ENCODE measurements around the gene PADI4.
"Not testable (repeated sequence)": the region's sequence is repeated elsewhere in the genome, so short reads cannot be mapped to it uniquely, and the experiment has no call there.

PADI4 gene

DNA sequence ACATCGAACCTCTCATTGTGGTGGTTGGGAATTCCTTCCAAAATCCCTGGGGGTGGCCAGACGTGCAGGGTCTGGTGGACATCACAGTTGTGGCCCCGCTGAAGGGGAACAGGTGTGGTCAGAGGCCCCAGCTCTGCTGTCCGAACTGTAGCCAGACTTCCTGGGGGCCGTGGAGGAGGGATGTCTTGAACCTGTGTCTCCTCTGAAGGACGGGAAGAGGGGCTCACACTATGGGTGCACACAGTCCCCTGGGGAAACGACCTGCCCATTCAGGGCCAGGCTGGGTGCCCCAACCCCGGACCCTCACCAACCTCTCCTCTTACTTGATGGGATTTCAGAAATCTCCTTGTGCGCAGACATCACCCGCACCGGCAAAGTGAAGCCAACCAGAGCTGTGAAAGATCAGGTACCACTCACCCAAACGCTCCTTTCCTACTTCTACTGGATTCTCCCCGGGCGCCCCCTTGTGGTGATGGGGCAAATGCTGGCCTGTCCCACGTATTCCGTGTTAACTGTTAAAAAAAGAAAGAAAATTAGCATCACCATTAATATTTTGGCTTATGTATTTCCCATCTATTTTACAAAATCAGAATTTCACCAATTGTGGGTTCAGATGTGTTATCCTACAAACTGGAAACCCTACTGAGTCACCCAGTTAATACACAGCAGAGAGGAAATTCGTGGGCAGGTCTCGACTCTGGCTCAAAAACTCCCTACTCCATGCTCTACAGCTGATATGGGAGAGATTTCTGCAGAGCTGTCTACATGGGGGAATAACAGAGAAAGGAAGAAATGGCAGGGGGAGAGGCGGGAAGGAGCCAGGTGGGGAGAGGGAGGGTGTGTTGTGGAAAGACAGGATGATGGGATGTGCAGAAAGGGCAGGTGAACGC lies 28.1 kb downstream of the PADI4 start:
- Histone ChIP-seq H3K9ac (ENCODE audit: low read length) (no peak overlapping the region), H3K27me3 (ENCODE audit: control insufficient read depth, insufficient read depth, low read length) (no peaks in the 10 kb centered on the region; the same call in 1 of the 2 replicates), H3K4me3 (ENCODE audit: low read depth, low read length) (no peak overlapping the region), H3K36me3 (ENCODE audit: control insufficient read depth, insufficient read depth, low read length) (no peaks in the 10 kb centered on the region), H3K9me3 (ENCODE audit: control insufficient read depth, insufficient read depth, low read depth, low read length) (no peaks in the 10 kb centered on the region), H3K4me1 (ENCODE audit: control insufficient read depth, insufficient read depth, low read length) (no peaks in the 10 kb centered on the region), H3K27ac (ENCODE audit: low read depth, low read length) (no peak overlapping the region)

DNA sequence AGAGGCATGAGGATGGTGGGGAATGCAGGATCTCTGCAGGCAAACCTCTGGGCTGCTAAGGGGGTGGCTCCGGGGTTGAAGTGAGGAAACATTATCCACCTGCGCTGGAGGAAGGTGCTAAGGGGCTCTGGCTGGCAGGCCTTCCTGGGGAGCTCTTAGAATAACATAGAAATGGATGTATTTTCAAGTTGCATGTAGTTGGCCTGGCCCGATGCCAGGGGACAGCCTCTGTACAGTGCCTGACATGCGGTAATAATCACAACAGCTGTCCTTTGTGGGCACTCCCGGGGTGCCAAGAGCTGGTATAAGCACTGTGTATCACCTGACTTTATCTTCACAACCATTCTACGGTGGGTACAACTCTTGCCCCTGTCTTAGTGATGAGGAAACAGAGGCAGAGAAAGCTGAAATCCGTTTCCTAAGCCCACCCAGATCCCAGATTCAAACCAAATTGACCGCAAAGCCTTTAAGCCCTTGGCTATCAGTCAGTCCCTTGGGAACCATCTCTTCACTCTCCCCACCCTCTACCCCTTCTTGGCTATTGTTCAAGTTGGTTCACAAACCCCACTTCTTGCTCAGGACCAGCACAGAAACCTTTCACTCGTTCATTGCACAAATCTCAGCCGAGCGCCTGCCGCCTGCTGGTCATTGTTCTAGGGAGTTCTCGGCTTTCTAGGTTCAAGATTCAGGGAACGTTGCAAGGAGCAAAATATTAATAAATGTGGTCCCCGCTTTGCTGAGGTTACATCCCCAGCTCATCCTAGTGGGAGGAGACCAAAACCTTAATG lies 30.9 kb downstream of the PADI4 start:
- H3K9me3 ChIP-seq (ENCODE audit: control insufficient read depth, insufficient read depth, low read depth, low read length): 0 out of 2 replicates have a peak, but pooled peaks cover 6% of the 10 kb centered on the region
- no peak overlapping the region for H3K9ac ChIP-seq (ENCODE audit: low read length)
- H3K27ac ChIP-seq (ENCODE audit: low read depth, low read length): no peak overlapping the region

DNA sequence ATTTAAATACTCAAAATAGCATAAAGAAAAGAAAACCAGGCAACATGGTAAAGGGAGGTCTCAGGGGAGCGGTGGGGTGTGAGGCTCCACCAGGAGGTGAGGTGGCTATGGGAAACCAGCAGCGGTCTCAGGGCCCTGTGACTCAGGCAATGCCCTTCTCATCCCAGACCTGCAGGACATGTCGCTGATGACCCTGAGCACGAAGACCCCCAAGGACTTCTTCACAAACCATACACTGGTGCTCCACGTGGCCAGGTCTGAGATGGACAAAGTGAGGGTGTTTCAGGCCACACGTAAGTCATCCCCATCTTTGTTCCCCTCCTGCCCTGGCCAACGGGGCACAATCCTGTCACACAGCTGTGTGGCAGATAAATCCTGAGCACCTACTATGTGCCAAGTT lies 31.5 kb downstream of the PADI4 start:
- Histone ChIP-seq H3K9ac (ENCODE audit: low read length) (no peak overlapping the region), H3K4me3 (ENCODE audit: low read depth, low read length) (no peak overlapping the region), H3K27me3 (ENCODE audit: control insufficient read depth, insufficient read depth, low read length) (no peaks in the 10 kb centered on the region; the same call in 1 of the 2 replicates), H3K9me3 (ENCODE audit: control insufficient read depth, insufficient read depth, low read depth, low read length) (0 out of 2 replicates have a peak, but pooled peaks cover 6% of the 10 kb centered on the region), H3K27ac (ENCODE audit: low read depth, low read length) (no peak overlapping the region), H3K4me1 (ENCODE audit: control insufficient read depth, insufficient read depth, low read length) (no peaks in the 10 kb centered on the region), H3K36me3 (ENCODE audit: control insufficient read depth, insufficient read depth, low read length) (no peaks in the 10 kb centered on the region)

More for the DNA sequence above, 30.9 kb downstream of the PADI4 start:
- no peaks in the 10 kb centered on the region; the same call in 1 of the 2 replicates for H3K27me3 ChIP-seq (ENCODE audit: control insufficient read depth, insufficient read depth, low read length)
- H3K4me3 ChIP-seq (ENCODE audit: low read depth, low read length): no peak overlapping the region
- H3K4me1 ChIP-seq (ENCODE audit: control insufficient read depth, insufficient read depth, low read length): no peaks in the 10 kb centered on the region
- no peaks in the 10 kb centered on the region for H3K36me3 ChIP-seq (ENCODE audit: control insufficient read depth, insufficient read depth, low read length)

DNA sequence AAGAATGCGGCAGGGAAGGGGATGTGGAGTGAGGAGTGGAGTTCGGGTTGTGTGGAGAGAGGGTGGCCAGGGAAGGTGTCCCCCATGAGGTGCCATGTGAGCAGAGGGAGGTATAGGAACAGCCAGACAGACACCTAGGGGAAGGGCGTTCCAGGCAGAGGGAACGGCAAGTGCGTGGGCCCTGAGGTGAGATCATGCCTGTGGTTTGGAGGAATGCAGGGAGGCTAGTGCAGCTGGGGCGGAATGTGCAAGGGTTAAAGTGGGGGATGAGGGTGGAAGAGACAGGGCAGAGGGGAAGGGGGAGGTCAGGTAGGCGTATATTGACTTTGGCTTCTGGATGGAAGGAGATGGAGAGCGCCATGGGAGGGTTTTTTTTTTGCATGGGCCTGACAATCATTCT lies 32.4 kb downstream of the PADI4 start:
- Histone ChIP-seq H3K36me3 (ENCODE audit: control insufficient read depth, insufficient read depth, low read length) (no peaks in the 10 kb centered on the region), H3K4me1 (ENCODE audit: control insufficient read depth, insufficient read depth, low read length) (no peaks in the 10 kb centered on the region), H3K9ac (ENCODE audit: low read length) (no peak overlapping the region), H3K9me3 (ENCODE audit: control insufficient read depth, insufficient read depth, low read depth, low read length) (0 out of 2 replicates have a peak, but pooled peaks cover 6% of the 10 kb centered on the region), H3K4me3 (ENCODE audit: low read depth, low read length) (no peak overlapping the region), H3K27me3 (ENCODE audit: control insufficient read depth, insufficient read depth, low read length) (no peaks in the 10 kb centered on the region; the same call in 1 of the 2 replicates), H3K27ac (ENCODE audit: low read depth, low read length) (no peak overlapping the region)

DNA sequence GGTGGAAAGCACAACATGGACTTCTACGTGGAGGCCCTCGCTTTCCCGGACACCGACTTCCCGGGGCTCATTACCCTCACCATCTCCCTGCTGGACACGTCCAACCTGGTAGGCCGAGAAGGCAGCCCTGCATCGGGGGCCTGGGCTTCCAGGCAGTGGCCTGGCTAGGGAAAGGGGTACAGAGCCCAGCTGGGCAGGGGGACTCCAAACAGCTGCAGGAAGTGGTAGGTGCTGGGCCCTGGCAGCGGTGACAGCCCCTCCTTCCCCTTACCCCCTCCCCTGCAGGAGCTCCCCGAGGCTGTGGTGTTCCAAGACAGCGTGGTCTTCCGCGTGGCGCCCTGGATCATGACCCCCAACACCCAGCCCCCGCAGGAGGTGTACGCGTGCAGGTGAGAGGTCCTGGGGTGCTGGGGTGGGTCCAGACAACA lies 34.0 kb downstream of the PADI4 start:
- H3K27me3 ChIP-seq (ENCODE audit: control insufficient read depth, insufficient read depth, low read length): no peaks in the 10 kb centered on the region
- no peak overlapping the region for H3K9ac ChIP-seq (ENCODE audit: low read length)
- H3K9me3 ChIP-seq (ENCODE audit: control insufficient read depth, insufficient read depth, low read depth, low read length): peaks cover 9% of the 10 kb centered on the region; the same call in 1 of the 2 replicates
- H3K4me1 ChIP-seq (ENCODE audit: control insufficient read depth, insufficient read depth, low read length): no peaks in the 10 kb centered on the region
- H3K36me3 ChIP-seq (ENCODE audit: control insufficient read depth, insufficient read depth, low read length): no peaks in the 10 kb centered on the region
- no peak overlapping the region for H3K4me3 ChIP-seq (ENCODE audit: low read depth, low read length)
- no peak overlapping the region for H3K27ac ChIP-seq (ENCODE audit: low read depth, low read length)

DNA sequence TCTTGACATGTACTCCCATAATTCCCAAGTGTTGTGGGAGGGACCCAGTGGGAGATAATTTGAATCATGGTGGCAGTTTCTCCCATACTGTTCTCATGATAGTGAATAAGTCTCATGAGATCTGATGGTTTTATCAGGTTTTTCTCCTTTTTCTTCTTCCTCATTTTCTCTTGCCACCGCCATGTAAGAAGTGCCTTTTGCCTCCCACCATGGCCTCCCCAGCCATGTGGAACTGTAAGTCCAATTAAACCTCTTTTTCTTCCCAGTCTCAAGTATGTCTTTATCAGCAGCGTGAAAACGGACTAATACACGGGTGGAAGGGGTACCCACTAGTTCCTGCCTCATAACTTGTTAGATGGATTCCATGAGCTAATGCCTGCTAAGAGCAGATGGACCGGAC lies 37.5 kb downstream of the PADI4 start:
- not testable (repeated sequence) for H3K4me3 ChIP-seq (ENCODE audit: low read depth, low read length); H3K9ac ChIP-seq (ENCODE audit: low read length); H3K36me3 ChIP-seq (ENCODE audit: control insufficient read depth, insufficient read depth, low read length); H3K9me3 ChIP-seq (ENCODE audit: control insufficient read depth, insufficient read depth, low read depth, low read length); H3K27ac ChIP-seq (ENCODE audit: low read depth, low read length); H3K4me1 ChIP-seq (ENCODE audit: control insufficient read depth, insufficient read depth, low read length); H3K27me3 ChIP-seq (ENCODE audit: control insufficient read depth, insufficient read depth, low read length)

DNA sequence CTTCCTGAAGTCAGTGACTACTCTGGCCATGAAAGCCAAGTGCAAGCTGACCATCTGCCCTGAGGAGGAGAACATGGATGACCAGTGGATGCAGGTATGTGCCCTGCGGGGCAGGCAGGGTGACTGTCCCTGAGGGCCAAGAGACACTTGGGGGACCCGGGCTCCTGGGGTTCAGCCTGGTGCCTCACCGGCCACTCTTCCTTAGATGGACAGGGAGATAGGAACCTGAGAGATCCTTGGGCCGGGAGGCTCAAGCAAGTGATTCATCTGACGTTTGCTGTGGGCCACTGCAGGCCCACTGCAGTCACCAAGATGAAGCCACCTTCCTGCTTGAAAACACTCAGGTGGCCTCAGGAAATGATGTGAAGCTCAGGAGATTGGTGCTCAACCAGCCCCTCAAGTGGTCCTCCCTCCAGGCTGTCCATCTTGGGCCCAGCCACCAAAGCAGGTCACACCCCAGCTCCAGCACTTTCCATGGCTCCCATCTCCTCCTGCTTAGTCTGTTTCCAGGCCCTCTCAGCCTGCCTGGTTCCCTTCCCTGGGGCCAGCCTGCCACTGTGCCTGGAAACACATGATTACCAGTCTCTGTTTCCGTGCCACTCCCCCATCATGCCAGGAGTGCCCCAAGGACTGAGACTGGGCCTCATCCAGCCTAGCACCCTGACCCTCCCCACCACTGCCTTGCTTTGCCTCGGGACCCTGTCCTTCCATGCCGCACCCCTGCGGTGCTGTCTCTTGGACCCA lies 38.2 kb downstream of the PADI4 start:
- Histone ChIP-seq H3K27me3 (ENCODE audit: control insufficient read depth, insufficient read depth, low read length) (no peaks in the 10 kb centered on the region), H3K27ac (ENCODE audit: low read depth, low read length) (no peak overlapping the region), H3K9ac (ENCODE audit: low read length) (no peak overlapping the region), H3K36me3 (ENCODE audit: control insufficient read depth, insufficient read depth, low read length) (no peaks in the 10 kb centered on the region), H3K4me1 (ENCODE audit: control insufficient read depth, insufficient read depth, low read length) (peaks cover 7% of the 10 kb centered on the region; the same call in 1 of the 2 replicates), H3K4me3 (ENCODE audit: low read depth, low read length) (no peak overlapping the region), H3K9me3 (ENCODE audit: control insufficient read depth, insufficient read depth, low read depth, low read length) (peaks cover 9% of the 10 kb centered on the region; the same call in 1 of the 2 replicates)

DNA sequence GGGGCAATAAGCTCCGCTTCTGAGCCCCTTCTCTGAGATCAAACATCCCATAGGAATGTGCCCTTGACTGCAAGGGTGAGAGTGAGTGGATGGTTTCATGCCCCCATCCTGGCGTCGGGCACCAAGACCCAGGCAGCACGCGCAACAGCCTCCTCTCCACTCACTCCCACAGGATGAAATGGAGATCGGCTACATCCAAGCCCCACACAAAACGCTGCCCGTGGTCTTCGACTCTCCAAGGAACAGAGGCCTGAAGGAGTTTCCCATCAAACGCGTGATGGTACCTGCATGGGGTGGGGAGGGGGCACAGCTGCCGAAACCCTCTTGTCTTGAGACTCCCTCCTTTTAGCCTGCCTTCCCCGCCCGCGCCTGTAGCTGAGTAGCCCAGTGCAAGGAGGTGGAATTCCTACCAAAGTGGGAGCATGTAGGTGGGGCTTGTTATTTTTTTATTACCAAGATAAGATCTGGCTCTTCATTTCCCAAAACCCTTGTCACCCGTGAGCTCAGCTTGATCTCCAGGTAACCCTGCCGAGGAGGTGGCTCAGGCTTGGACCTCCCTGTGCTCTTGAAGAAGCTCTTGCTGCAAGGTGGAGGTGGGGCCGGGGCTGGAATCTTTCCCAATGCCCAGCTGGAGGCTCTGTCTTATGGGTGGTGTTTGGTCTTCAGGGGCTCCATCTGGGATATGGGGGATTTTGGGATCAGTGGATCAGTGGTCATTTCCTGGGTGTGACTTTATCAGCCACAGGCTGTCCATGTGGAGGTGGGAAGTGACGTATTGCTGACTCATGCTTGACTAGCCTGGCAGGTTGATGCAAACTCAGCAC lies 40.0 kb downstream of the PADI4 start:
- no peak overlapping the region for H3K27ac ChIP-seq (ENCODE audit: low read depth, low read length)
- H3K27me3 ChIP-seq (ENCODE audit: control insufficient read depth, insufficient read depth, low read length): no peaks in the 10 kb centered on the region; the same call in 1 of the 2 replicates
- H3K9me3 ChIP-seq (ENCODE audit: control insufficient read depth, insufficient read depth, low read depth, low read length): peaks cover 9% of the 10 kb centered on the region; the same call in 1 of the 2 replicates
- no peaks in the 10 kb centered on the region for H3K36me3 ChIP-seq (ENCODE audit: control insufficient read depth, insufficient read depth, low read length)
- H3K4me1 ChIP-seq (ENCODE audit: control insufficient read depth, insufficient read depth, low read length): peaks cover 7% of the 10 kb centered on the region; the same call in 1 of the 2 replicates
- H3K9ac ChIP-seq (ENCODE audit: low read length): no peak overlapping the region
- no peak overlapping the region for H3K4me3 ChIP-seq (ENCODE audit: low read depth, low read length)

DNA sequence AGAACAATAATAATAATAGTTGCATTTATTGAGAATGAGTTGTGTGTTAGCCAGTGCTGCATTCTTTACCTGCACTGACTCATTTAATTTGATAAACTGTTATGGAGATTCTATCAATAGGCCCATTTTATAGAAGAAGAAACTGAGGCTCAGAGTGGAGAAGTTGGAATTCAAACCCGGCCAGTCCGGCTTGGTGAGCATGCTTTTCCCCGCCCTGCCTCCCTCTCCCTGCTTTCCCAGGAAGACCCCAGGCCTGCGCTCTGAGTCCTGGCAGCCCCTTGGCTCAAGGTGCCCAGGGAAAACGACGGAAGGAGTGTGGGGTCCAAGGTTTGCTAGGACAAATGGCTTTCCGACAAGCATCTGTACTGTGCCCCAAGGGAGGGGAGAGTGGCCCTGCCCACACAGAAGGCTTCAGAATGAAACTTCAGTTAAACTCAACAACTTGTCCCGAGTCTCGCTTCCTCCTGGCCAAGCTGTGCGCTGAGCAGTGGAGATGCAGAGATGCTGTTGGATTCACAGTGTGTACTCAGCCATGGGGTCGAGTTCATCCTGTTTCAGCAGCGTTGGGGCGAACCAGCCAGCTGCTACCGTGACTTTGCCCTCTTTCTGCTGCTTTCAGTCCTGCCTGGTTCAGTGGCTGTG lies 40.7 kb downstream of the PADI4 start:
- Histone ChIP-seq H3K27me3 (ENCODE audit: control insufficient read depth, insufficient read depth, low read length) (no peaks in the 10 kb centered on the region; the same call in 1 of the 2 replicates), H3K36me3 (ENCODE audit: control insufficient read depth, insufficient read depth, low read length) (no peaks in the 10 kb centered on the region), H3K27ac (ENCODE audit: low read depth, low read length) (no peak overlapping the region), H3K9me3 (ENCODE audit: control insufficient read depth, insufficient read depth, low read depth, low read length) (peaks cover 3% of the 10 kb centered on the region; the same call in 1 of the 2 replicates), H3K9ac (ENCODE audit: low read length) (no peak overlapping the region), H3K4me3 (ENCODE audit: low read depth, low read length) (no peak overlapping the region), H3K4me1 (ENCODE audit: control insufficient read depth, insufficient read depth, low read length) (peaks cover 7% of the 10 kb centered on the region; the same call in 1 of the 2 replicates)
